GM13977 (cell line): ENCODE measurements around the gene TRIM72.
"Not testable (repeated sequence)": the region's sequence is repeated elsewhere in the genome, so short reads cannot be mapped to it uniquely, and the experiment has no call there.

Experiments used
- DNase-seq: peaks from one replicate; pipeline ENCODE4 v3.0.0; 2012; ENCODE audit warnings: low spot score
- CTCF ChIP-seq: IDR thresholded peaks from 2 replicates; pipeline ENCODE4 v1.5.1; 2012; ENCODE audit warnings: mild to moderate bottlenecking, control low read depth; ENCODE audit not compliant: insufficient read depth; ENCODE audit errors: extremely low read depth, missing control alignments
- in situ Hi-C: fragments of 300-500 bp; cut with MboI; formaldehyde crosslinking; loops from one replicate; pipeline ENCODE4 v1.12.0; 2022; ENCODE audit warnings: low sequenced_read_pairs, low pct_unique_long_range_greater_than_20kb, mixed read lengths, inconsistent platforms; ENCODE audit not compliant: unreplicated experiment

Gene TRIM72

GRCh38 chr16:31213877-31214707 lies at the start of gene TRIM72:
TSS of gene TRIM72 (plus strand) at chr16:31214119. CDS start at chr16:31214739, 620 bp downstream.
- no peak for TF ChIP-seq CTCF
- no peak for DNase-seq
- in situ Hi-C loops: no loop called here

- no peak for TF ChIP-seq CTCF
- in situ Hi-C loops: no loop called here
- no peak for DNase-seq
Observed at GRCh38 chr16:31167315-31167714, 46.6 kb upstream of the TRIM72 start.

- TF ChIP-seq CTCF: no peak
- no peak for DNase-seq
- in situ Hi-C loops: no loop called here
Observed at GRCh38 chr16:31168848-31169247, 45.1 kb upstream of the TRIM72 start.

GRCh38 chr16:31170048-31170447 lies 43.9 kb upstream of the TRIM72 start:
- in situ Hi-C loops, DNase-seq: not testable (repeated sequence)

- in situ Hi-C loops: no loop called here
- TF ChIP-seq CTCF: no peak
- DNase-seq: no peak
Observed at GRCh38 chr16:31177136-31177535, 36.8 kb upstream of the TRIM72 start.

GRCh38 chr16:31179219-31179746 lies 34.6 kb upstream of the TRIM72 start:
- in situ Hi-C loops: no loop called here
- TF ChIP-seq CTCF: no peak
- DNase-seq: no peak

- peak; percentile 96 for DNase-seq
- TF ChIP-seq CTCF: no peak
- in situ Hi-C loops: no loop called here
Observed at GRCh38 chr16:31179747-31180459, 34.0 kb upstream of the TRIM72 start, which contains the start of gene FUS. TSS of gene FUS (plus strand) at chr16:31180139. CDS start at chr16:31180215, 76 bp downstream.
